PFSK-1 (cell line): ENCODE measurements around the gene NSDHL.

Source experiments
- FOXP2 ChIP-seq: optimal IDR thresholded peaks from 2 replicates; pipeline ENCODE3; 2011; ENCODE audit warnings: borderline replicate concordance, control low read depth, inconsistent platforms; ENCODE audit not compliant: insufficient read depth; ENCODE audit errors: extremely low read length, extremely low read depth
- POLR2AphosphoS5 ChIP-seq: IDR thresholded peaks from 2 replicates; pipeline ENCODE4 v1.6.1; 2012; ENCODE audit warnings: low read depth, mild to moderate bottlenecking, control low read depth, low read length, moderate library complexity
- SIN3A ChIP-seq: IDR thresholded peaks from 2 replicates; pipeline ENCODE4 v1.6.1; 2012; ENCODE audit warnings: mild to moderate bottlenecking, low read length, moderate library complexity, borderline replicate concordance; ENCODE audit not compliant: insufficient read depth
- TAF1 ChIP-seq: IDR thresholded peaks from 2 replicates; pipeline ENCODE4 v1.6.1; 2012; ENCODE audit warnings: low read length, control low read depth, borderline replicate concordance; ENCODE audit not compliant: insufficient read depth
- TF ChIP-seq, protein P1 (sequence below), 2 experiments: IDR thresholded peaks; 2 replicates each; pipeline versions ENCODE4 v1.6.1 to v1.8.0; 2011 to 2012; ENCODE audit warnings: low read depth in 2 of 2, low read length in 2 of 2, control low read depth in 1 of 2, inconsistent platforms in 1 of 2, mild to moderate bottlenecking in 1 of 2, moderate library complexity in 1 of 2; ENCODE audit not compliant: insufficient read depth in 1 of 2

NSDHL gene

DNA sequence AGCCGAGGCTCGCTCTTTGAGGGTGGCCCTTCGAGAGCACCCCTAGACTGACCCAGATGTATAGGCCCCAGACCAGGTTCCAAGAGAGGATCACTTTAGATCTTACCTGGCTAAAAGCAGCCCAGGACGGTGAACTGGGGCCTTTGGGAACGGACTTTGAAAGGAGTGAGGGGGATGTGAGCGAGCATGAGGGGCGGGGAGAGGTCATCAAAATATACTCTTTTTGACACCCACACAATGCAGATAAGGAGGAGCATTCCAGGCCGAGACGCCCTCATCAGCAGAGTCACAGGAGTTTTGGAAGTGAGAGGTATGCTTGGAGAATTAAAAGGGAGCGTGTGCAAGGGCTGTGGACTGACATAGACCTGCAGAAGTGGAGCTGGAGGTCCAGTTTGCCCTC lies 528 bp downstream of the NSDHL start:
- TF ChIP-seq SIN3A, result no peak
- TF ChIP-seq, protein P1, sequence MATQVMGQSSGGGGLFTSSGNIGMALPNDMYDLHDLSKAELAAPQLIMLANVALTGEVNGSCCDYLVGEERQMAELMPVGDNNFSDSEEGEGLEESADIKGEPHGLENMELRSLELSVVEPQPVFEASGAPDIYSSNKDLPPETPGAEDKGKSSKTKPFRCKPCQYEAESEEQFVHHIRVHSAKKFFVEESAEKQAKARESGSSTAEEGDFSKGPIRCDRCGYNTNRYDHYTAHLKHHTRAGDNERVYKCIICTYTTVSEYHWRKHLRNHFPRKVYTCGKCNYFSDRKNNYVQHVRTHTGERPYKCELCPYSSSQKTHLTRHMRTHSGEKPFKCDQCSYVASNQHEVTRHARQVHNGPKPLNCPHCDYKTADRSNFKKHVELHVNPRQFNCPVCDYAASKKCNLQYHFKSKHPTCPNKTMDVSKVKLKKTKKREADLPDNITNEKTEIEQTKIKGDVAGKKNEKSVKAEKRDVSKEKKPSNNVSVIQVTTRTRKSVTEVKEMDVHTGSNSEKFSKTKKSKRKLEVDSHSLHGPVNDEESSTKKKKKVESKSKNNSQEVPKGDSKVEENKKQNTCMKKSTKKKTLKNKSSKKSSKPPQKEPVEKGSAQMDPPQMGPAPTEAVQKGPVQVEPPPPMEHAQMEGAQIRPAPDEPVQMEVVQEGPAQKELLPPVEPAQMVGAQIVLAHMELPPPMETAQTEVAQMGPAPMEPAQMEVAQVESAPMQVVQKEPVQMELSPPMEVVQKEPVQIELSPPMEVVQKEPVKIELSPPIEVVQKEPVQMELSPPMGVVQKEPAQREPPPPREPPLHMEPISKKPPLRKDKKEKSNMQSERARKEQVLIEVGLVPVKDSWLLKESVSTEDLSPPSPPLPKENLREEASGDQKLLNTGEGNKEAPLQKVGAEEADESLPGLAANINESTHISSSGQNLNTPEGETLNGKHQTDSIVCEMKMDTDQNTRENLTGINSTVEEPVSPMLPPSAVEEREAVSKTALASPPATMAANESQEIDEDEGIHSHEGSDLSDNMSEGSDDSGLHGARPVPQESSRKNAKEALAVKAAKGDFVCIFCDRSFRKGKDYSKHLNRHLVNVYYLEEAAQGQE (IDR thresholded peaks at IDR 0.05; ENCODE audit: insufficient read depth in 1 of 2, low read depth in 2 of 2, low read length in 2 of 2), result no peak
- TF ChIP-seq TAF1, result no peak
- TF ChIP-seq FOXP2, result no peak
- no peak for TF ChIP-seq POLR2AphosphoS5

GRCh38 chrX:152832520-152832919 lies 1.7 kb downstream of the NSDHL start:
- no peak for TF ChIP-seq TAF1
- TF ChIP-seq SIN3A, result no peak
- no peak for TF ChIP-seq FOXP2
- no peak for TF ChIP-seq POLR2AphosphoS5
- TF ChIP-seq, protein P1 (IDR thresholded peaks at IDR 0.05; ENCODE audit: insufficient read depth in 1 of 2, low read depth in 2 of 2, low read length in 2 of 2), result no peak

GRCh38 chrX:152833378-152833777 lies 2.5 kb downstream of the NSDHL start:
- no peak for TF ChIP-seq POLR2AphosphoS5
- no peak for TF ChIP-seq TAF1
- no peak for TF ChIP-seq FOXP2

DNA sequence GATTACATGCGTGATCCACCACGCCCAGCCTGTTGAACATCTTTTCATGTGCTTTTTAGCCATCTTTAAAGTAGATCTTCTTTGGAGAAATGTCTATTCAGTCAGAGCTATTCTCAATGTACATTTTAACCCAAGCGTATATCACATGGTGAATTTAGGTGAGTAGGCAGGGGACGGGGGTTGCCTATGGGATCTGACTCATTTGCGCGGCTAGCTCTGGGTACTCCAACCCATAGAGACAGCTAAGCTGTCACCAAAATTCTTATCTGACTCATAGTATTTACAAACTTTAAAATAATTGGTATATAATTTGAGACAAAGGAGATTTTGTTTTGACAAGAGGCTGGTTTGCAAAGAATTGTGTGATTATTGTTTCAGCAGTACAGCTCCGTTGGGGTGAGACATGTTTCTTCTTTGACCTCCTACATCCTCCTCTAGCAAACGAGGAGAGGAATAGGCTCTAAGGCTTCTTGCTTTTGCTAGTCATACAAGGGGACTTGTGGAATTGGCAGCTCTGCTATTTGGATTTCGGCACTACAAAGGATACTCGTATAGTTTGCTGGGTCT lies 12.0 kb downstream of the NSDHL start:
- TF ChIP-seq SIN3A, result no peak
- TF ChIP-seq, protein P1 (IDR thresholded peaks at IDR 0.05; ENCODE audit: insufficient read depth in 1 of 2, low read depth in 2 of 2, low read length in 2 of 2), result no peak
- no peak for TF ChIP-seq TAF1
- TF ChIP-seq POLR2AphosphoS5, result no peak
- no peak for TF ChIP-seq FOXP2

- TF ChIP-seq TAF1 (no peak), SIN3A (no peak), POLR2AphosphoS5 (no peak), FOXP2 (no peak)
- TF ChIP-seq, protein P1 (IDR thresholded peaks at IDR 0.05; ENCODE audit: insufficient read depth in 1 of 2, low read depth in 2 of 2, low read length in 2 of 2), result no peak
Observed at GRCh38 chrX:152843852-152844251, 13.0 kb downstream of the NSDHL start.
